Measurements from ENCODE around the gene ZNF14.

Gene ZNF14

GRCh38 chr19:19663256-19664120 is 69.4 kb downstream of the ZNF14 start, which contains the start of gene ATP13A1 (continued):
- TF ChIP-seq MEIS1 (CRISPR knock-in tag; IDR thresholded peaks at IDR 0.05; ENCODE audit: borderline replicate concordance) (no peak), ZBTB11 (tag by site-specific recombination; conservative IDR thresholded peaks at IDR 0.05; ENCODE audit: low read depth) (peak; percentile 94), SCRT1 (tag by site-specific recombination; IDR thresholded peaks at IDR 0.05; ENCODE audit: borderline replicate concordance) (no peak), ZNF768 (tag by site-specific recombination; IDR thresholded peaks at IDR 0.05) (no peak), ZXDB (tag by site-specific recombination; IDR thresholded peaks at IDR 0.05) (0 out of 2 replicates have a peak, but pooled peaks have one; percentile 36), ELK4 (IDR thresholded peaks at IDR 0.05; ENCODE audit: borderline replicate concordance, low read depth, low read length) (peak; percentile 67; the same call in 1 of the 2 replicates), SP2 (tag by site-specific recombination; IDR thresholded peaks at IDR 0.05) (peak; percentile 82), ZNF112 (tag by site-specific recombination; IDR thresholded peaks at IDR 0.05) (no peak), YY1 (tag by site-specific recombination; IDR thresholded peaks at IDR 0.05) (peak; percentile 99), KLF17 (tag by site-specific recombination; IDR thresholded peaks at IDR 0.05) (no peak), ZNF610 (tag by site-specific recombination; IDR thresholded peaks at IDR 0.05; ENCODE audit: borderline replicate concordance) (no peak), ZBTB17 (tag by site-specific recombination; IDR thresholded peaks at IDR 0.05) (0 out of 2 replicates have a peak, but pooled peaks have one; percentile 6), ZNF843 (tag by site-specific recombination; IDR thresholded peaks at IDR 0.05) (no peak), PBX3 (CRISPR knock-in tag; IDR thresholded peaks at IDR 0.05) (peak; percentile 82), ZBTB10 (tag by site-specific recombination; IDR thresholded peaks at IDR 0.05) (no peak), TCF7L2 (IDR thresholded peaks at IDR 0.05; ENCODE audit: borderline replicate concordance, low read depth, low read length) (peak; percentile 86), ZNF692 (tag by site-specific recombination; IDR thresholded peaks at IDR 0.05) (0 out of 2 replicates have a peak, but pooled peaks have one; percentile 1), ZNF449 (tag by site-specific recombination; IDR thresholded peaks at IDR 0.05) (no peak), ZBTB26 (tag by site-specific recombination; optimal IDR thresholded peaks at IDR 0.05) (peak; percentile 95), KLF9 (tag by site-specific recombination; IDR thresholded peaks at IDR 0.05; ENCODE audit: low read depth) (peak; percentile 70; the same call in 1 of the 2 replicates), ZNF335 (tag by site-specific recombination; conservative IDR thresholded peaks at IDR 0.05) (peak; percentile 98), ZNF785 (tag by site-specific recombination; IDR thresholded peaks at IDR 0.05) (no peak)

Measured in HEK293 (cell line).